Gastrocnemius medialis (tissue), 4 donors: ENCODE results near the gene WDR64.

Experiments used
- POLR2A ChIP-seq, 2 donors: fragments of 450-650 bp; IDR thresholded peaks; one replicate each; pipeline ENCODE4 v1.6.1; 2017; ENCODE audit warnings: antibody characterized with exemption in 2 of 2, mild to moderate bottlenecking in 2 of 2, moderate library complexity in 2 of 2
- TF ChIP-seq, protein P1 (sequence below), 5 experiments: fragments of 450-650 bp in 3 of 5; fragments of 200-600 bp in 2 of 5; sonication (generic) in 2 of 5; IDR thresholded peaks in 4 of 5; conservative IDR thresholded peaks in 1 of 5; 1 replicate in 4 of 5; 2 replicates in 1 of 5; pipeline ENCODE4 v1.5.1; 2016 to 2019; ENCODE audit warnings: antibody characterized with exemption in 5 of 5, mild to moderate bottlenecking in 3 of 5, moderate library complexity in 3 of 5

DNA sequence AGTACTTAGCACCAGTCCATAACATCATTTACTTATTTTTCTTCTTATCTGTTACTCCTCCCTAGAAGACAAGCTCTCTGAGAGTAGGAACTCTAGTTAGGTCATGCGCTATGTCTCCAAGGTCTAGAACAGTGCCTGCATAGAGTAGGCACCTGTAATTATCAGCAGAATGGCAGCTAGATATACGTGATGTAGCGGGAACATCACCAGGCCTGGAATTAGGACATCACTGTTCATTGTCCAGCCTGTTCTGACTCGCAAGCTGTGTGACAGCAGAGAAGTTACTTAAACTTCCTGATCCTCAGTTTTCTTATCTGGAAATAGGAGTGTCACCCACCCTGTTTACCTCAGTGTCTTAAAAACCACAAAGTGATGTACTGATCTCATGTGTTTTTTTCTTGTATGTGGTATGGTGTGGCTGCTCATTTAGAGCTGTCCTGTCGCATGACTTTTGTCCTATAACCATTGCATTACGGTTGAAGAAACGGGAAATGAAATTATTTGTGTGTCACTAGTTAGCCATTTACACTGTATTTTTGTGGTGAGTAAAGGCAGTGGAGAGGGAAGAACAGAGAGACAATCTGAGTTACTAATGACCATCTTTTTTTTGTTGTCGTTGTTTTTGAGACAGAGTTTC, 158.8 kb downstream of the WDR64 start:
- no peak for TF ChIP-seq POLR2A (IDR thresholded peaks at IDR 0.05)
- TF ChIP-seq, protein P1, sequence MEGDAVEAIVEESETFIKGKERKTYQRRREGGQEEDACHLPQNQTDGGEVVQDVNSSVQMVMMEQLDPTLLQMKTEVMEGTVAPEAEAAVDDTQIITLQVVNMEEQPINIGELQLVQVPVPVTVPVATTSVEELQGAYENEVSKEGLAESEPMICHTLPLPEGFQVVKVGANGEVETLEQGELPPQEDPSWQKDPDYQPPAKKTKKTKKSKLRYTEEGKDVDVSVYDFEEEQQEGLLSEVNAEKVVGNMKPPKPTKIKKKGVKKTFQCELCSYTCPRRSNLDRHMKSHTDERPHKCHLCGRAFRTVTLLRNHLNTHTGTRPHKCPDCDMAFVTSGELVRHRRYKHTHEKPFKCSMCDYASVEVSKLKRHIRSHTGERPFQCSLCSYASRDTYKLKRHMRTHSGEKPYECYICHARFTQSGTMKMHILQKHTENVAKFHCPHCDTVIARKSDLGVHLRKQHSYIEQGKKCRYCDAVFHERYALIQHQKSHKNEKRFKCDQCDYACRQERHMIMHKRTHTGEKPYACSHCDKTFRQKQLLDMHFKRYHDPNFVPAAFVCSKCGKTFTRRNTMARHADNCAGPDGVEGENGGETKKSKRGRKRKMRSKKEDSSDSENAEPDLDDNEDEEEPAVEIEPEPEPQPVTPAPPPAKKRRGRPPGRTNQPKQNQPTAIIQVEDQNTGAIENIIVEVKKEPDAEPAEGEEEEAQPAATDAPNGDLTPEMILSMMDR (IDR thresholded peaks at IDR 0.05 in 4 of 5, conservative IDR thresholded peaks at IDR 0.05 in 1 of 5) = no peak
